DND-41 (cell line): ENCODE data around the gene UAP1L1.

ENCODE experiments used
- ATAC-seq: fragments of 200-7000 bp; cut with Tn5 transposase; 3 replicates; pipeline ENCODE4 v1.9.1; 2021; ENCODE audit warnings: low read depth; ENCODE audit not compliant: insufficient read depth
- DNase-seq: peaks from one replicate; pipeline ENCODE4 v3.0.0-alpha.2; 2020
- H2AFZ ChIP-seq: 2 replicates; pipeline ENCODE4 v1.6.0; 2012; ENCODE audit warnings: low read depth, low read length
- H3K27ac ChIP-seq: 2 replicates; pipeline ENCODE4 v1.5.1; 2012; ENCODE audit warnings: low read length, inconsistent platforms
- H3K27me3 ChIP-seq: fragments of 200-600 bp; sonication (generic); 2 replicates; pipeline ENCODE4 v1.6.0; 2012; ENCODE audit warnings: low read length, mild to moderate bottlenecking, inconsistent platforms; ENCODE audit not compliant: insufficient read depth, poor library complexity
- H3K36me3 ChIP-seq: 2 replicates; pipeline ENCODE4 v1.5.1; 2012; ENCODE audit warnings: low read length, inconsistent platforms; ENCODE audit not compliant: insufficient read depth
- H3K4me1 ChIP-seq: 2 replicates; pipeline ENCODE4 v1.5.1; 2012; ENCODE audit warnings: mild to moderate bottlenecking, low read length; ENCODE audit not compliant: insufficient read depth
- H3K4me2 ChIP-seq: 2 replicates; pipeline ENCODE4 v1.6.0; 2012; ENCODE audit warnings: mild to moderate bottlenecking, moderate library complexity, low read length, inconsistent platforms; ENCODE audit not compliant: insufficient read depth
- H3K4me3 ChIP-seq, 2 experiments: fragments of 200-600 bp in 1 of 2; shearing (Covaris generic) in 1 of 2; 2 replicates each; pipeline ENCODE4 v1.5.1; 2012 to 2016; ENCODE audit warnings: inconsistent platforms in 2 of 2, low read length in 2 of 2, mild to moderate bottlenecking in 2 of 2, low read depth in 1 of 2, moderate library complexity in 1 of 2
- H3K79me2 ChIP-seq: 2 replicates; pipeline ENCODE4 v1.6.0; 2012; ENCODE audit warnings: low read length, inconsistent platforms; ENCODE audit not compliant: insufficient read depth
- H3K9ac ChIP-seq: 2 replicates; pipeline ENCODE4 v1.6.0; 2012; ENCODE audit warnings: low read depth, mild to moderate bottlenecking, inconsistent platforms, low read length, moderate library complexity
- H3K9me3 ChIP-seq: 2 replicates; pipeline ENCODE4 v1.5.1; 2012; ENCODE audit warnings: low read length, moderate library complexity, mild to moderate bottlenecking, inconsistent platforms; ENCODE audit not compliant: insufficient read depth, severe bottlenecking
- H4K20me1 ChIP-seq: 2 replicates; pipeline ENCODE4 v1.6.0; 2012; ENCODE audit warnings: low read length; ENCODE audit not compliant: insufficient read depth
- EZH2 ChIP-seq: IDR thresholded peaks from 3 replicates; pipeline ENCODE4 v1.6.1; 2012; ENCODE audit warnings: borderline replicate concordance, low read depth, mild to moderate bottlenecking, moderate library complexity, low read length, inconsistent platforms; ENCODE audit not compliant: severe bottlenecking
- TF ChIP-seq, protein P1 (sequence below): IDR thresholded peaks from 2 replicates; pipeline ENCODE4 v1.5.1; 2012; ENCODE audit warnings: borderline replicate concordance, low read length, moderate library complexity, mild to moderate bottlenecking; ENCODE audit not compliant: poor library complexity, severe bottlenecking; ENCODE audit errors: extremely low read depth

UAP1L1 gene

DNA sequence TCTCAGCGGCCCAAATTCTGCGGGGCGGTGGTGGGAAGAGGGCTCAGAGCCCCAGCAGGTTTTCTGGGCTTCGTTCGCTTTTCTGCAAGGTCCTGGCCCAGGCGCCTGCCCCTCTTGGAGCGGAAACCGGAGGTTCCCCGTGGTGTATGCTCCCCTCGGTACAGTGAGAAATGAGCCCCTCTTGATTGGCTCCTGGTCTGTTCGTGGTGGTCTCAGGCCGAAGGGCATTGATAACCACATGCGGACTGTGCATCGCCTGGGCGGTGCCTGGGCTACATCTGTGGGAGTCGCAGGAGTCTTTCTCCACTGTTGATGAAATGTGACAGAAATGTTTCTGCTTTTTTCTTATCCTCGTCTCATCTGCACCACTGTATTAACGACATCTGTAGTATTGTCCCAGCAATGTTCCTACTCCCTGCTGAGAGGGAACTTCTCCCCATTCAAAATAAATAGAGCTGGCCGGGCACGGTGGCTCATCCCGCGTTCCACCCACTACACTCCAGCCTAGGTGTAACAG lies 10.2 kb downstream of the UAP1L1 start:
- peaks cover 26% of the 10 kb centered on the region for H3K36me3 ChIP-seq
- peak overlapping the region; percentile 64 to 69; a peak in 3 of 4 replicates for H3K4me3 ChIP-seq
- H3K79me2 ChIP-seq, result peaks cover 22% of the 10 kb centered on the region
- peak overlapping the region; percentile 89 for H2AFZ ChIP-seq
- H4K20me1 ChIP-seq, result peaks cover 4% of the 10 kb centered on the region; the same call in 1 of the 2 replicates
- H3K4me1 ChIP-seq, result peaks cover 29% of the 10 kb centered on the region
- TF ChIP-seq, protein P1, sequence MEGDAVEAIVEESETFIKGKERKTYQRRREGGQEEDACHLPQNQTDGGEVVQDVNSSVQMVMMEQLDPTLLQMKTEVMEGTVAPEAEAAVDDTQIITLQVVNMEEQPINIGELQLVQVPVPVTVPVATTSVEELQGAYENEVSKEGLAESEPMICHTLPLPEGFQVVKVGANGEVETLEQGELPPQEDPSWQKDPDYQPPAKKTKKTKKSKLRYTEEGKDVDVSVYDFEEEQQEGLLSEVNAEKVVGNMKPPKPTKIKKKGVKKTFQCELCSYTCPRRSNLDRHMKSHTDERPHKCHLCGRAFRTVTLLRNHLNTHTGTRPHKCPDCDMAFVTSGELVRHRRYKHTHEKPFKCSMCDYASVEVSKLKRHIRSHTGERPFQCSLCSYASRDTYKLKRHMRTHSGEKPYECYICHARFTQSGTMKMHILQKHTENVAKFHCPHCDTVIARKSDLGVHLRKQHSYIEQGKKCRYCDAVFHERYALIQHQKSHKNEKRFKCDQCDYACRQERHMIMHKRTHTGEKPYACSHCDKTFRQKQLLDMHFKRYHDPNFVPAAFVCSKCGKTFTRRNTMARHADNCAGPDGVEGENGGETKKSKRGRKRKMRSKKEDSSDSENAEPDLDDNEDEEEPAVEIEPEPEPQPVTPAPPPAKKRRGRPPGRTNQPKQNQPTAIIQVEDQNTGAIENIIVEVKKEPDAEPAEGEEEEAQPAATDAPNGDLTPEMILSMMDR, result no peak
- no peak for TF ChIP-seq EZH2
- no peaks in the 10 kb centered on the region for H3K27me3 ChIP-seq
- peak overlapping the region; percentile 88 for H3K9ac ChIP-seq
- DNase-seq (peak; percentile 41), ATAC-seq (peak; percentile 13)
- peak overlapping the region; percentile 74 for H3K27ac ChIP-seq
- H3K9me3 ChIP-seq, result no peaks in the 10 kb centered on the region
- peak overlapping the region; percentile 95 for H3K4me2 ChIP-seq

DNA sequence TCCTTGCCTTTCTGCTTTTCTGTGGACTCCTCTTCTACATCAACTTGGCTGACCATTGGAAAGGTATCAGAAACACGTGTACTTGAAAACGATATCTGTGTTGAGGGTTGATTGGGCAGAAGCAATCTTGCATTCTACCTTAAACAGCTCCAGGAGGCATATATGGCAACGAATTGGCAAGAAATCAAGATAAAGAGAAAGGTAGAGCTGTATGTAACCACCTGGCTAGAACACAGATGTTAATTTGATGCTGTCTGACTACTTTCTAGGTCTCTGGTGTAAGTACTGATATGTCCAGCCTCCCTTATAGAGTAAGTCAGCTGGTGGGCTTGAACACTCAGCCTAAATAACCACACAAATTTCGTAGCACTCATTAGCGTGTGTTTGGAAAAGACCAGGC lies 10.8 kb downstream of the UAP1L1 start:
- Histone ChIP-seq H3K27ac (no peak overlapping the region; the same call in 1 of the 2 replicates), H3K4me1 (peaks cover 29% of the 10 kb centered on the region), H3K4me3 (peak overlapping the region in 1 of 2 experiments; percentile 69; a peak in 1 of 4 replicates), H3K27me3 (no peaks in the 10 kb centered on the region), H3K9ac (peak overlapping the region; percentile 88), H3K4me2 (peak overlapping the region; percentile 95), H3K36me3 (peaks cover 29% of the 10 kb centered on the region), H2AFZ (no peak overlapping the region), H3K9me3 (no peaks in the 10 kb centered on the region), H3K79me2 (peaks cover 22% of the 10 kb centered on the region), H4K20me1 (peaks cover 4% of the 10 kb centered on the region; the same call in 1 of the 2 replicates)
- DNase-seq (no peak), ATAC-seq (no peak)
- TF ChIP-seq EZH2, result no peak
- TF ChIP-seq, protein P1, result no peak

DNA sequence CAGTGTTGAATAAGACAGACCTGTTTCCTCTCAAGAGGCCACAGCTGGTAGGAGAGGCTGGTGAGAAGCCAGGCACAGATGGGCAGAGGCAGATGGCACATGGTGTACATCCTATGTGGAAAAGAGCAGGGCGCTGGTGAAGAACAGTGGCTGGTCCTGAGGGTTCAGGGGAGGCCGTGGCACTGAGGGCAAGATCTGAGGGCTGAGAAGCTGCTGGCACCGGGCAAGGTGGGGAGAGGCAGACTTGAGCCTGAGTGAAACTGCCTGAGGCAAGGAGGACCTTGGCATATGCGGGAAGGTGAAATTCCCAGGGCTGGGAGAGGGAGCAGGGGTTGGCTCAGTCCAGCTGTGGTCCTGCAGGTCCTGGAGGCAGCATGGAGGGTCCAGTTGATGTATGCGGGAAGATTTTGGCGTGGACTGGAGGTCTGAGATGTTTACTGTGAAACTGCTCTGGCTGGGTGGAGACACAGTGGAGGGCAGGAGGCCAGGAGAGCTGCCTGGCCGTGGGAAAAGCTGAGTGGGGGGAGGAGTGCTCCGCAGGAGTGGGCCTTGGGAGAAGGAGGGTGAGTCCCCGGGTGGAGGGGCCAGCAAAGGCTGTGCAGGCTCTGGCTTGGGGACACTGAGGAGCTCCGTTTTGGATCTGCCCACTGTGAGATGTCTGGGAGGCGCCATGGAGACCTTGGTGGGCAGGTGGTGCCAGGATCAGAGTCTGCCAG lies 12.1 kb downstream of the UAP1L1 start:
- Histone ChIP-seq H3K27me3 (no peaks in the 10 kb centered on the region), H3K36me3 (peaks cover 29% of the 10 kb centered on the region), H3K9me3 (no peaks in the 10 kb centered on the region), H3K4me3 (no peak overlapping the region), H3K4me1 (peaks cover 29% of the 10 kb centered on the region), H3K27ac (no peak overlapping the region), H3K79me2 (peaks cover 22% of the 10 kb centered on the region), H4K20me1 (peaks cover 4% of the 10 kb centered on the region; the same call in 1 of the 2 replicates), H3K4me2 (peak overlapping the region; percentile 12; the same call in 1 of the 2 replicates), H3K9ac (no peak overlapping the region), H2AFZ (no peak overlapping the region)
- DNase-seq (no peak), ATAC-seq (no peak)
- TF ChIP-seq, protein P1, result no peak
- TF ChIP-seq EZH2, result no peak
